GM21515 (cell line): ENCODE results near the gene ALK.

Source experiments
- ATAC-seq: cut with Tn5 transposase; IDR thresholded peaks from one replicate; pipeline ENCODE4 v1.9.1; 2021; ENCODE audit not compliant: unreplicated experiment

ALK gene

DNA sequence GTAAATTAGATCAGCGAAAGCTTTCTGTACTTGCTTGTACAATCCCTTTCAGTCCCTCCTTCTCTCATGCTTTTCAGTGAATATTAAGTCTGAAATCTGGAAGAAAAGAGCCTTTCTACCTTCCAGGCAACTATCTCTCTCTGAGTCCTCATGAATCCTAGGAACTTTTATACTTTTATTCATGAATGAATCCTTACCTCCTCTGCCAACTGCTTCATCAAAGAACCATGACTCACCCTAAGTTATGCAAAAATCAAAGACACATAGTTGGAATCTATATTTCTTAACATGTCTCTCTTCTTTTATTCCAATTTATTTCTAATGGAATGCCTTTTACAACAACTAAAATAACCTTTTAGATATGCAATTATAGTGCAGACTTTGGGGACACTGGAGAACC lies 412.0 kb downstream of the ALK start:
- ATAC-seq, result no peak

DNA sequence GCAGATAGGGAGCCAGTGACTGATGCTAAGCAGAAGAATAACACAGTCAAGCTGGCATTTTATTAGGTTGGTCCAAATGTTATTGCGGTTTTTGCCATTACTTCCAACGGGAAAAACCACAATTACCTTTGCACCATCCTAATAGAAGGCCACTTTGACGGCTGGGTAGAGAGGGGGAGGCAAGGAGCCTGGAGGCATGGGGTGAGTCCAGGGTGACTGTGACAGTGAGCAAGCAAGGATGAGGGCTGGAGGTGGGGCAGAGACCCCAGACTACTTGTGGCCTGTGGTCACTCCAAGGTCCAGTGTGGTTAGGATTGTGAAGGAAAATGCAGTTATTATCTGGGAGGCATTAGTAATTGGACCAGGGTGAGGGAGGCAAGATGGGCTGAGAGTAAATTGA lies 416.6 kb downstream of the ALK start:
- no peak for ATAC-seq

DNA sequence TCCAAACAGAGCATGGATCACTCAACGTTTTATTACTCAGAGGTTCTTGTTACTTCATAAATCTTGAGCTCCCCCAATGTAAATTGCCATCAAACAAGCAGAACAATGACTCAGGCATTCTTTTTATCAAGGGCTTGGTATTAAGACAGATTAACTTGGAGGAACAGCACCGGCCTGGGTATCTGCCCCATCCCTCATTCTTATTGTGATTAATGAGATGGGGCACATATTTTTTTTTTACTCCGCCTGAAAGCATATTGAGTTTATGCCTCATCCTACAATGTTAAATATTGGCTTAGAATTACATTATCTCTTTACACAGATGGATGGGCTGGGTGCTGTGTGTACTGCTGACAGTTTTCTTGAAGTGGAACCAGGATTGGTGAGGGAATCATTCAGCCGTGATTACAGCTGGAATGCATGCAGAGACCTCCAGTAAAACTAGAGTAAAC lies 418.9 kb downstream of the ALK start:
- no peak for ATAC-seq

DNA sequence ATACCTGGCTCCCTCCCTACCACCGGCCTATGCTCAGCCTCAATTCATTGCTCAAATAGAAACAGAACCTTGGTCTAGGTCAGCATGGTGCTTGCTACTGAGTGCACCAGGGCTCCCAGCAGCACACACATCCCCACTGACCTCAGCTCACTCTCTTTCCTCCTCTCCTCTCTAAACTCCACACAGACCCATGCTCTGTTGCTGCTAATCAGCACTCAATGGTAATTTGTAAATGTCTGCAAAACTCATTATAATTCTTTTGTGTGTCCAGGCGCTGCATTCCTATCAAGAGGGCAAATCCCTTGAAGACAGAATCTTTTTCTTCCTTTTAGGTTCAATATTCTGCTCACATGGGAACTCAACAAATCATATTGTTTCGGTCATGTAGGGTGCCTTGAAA lies 424.0 kb downstream of the ALK start:
- ATAC-seq, result no peak

DNA sequence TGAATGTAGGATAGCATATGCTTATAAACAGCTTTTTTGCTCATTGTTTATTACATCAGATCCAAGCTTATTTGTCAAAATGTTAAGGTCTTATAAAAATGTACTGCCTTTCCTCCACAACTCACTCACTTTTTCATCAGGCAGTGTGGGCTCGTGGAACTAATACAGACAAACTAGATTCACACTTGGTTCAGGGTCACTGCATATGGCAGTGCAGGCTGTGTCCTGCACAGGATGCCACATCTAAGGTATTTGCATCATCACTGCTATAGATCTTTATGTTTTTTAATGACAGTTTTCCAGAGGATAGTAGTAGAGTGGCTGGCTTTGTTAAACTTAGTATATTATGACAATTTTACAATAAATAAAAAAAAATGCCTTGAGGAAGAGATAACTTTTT lies 425.2 kb downstream of the ALK start:
- ATAC-seq, result no peak

DNA sequence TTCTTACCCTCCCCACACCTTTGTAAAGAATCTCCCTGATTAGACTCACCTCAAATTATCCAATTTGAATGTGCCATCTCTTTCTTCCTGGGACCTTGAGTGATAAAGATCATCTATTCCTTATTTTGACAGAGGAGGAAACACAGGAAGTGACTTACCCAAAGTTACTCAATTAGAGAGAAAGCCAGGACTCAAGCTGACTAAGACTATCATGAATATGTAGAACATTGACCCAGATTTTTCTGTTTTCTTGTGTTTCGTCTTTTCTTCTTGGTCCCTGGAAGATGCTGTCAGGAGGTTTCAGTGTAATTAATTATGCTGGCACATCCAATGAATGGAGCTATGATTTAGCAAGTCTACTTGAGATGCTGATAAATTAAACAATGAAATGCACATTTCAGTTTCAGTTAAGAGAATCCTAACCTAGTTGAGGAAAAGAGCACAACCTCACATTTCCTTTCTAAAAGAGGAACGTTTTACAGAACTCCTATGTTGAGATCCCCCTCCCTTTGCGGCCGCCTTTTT lies 425.8 kb downstream of the ALK start:
- ATAC-seq, result no peak

DNA sequence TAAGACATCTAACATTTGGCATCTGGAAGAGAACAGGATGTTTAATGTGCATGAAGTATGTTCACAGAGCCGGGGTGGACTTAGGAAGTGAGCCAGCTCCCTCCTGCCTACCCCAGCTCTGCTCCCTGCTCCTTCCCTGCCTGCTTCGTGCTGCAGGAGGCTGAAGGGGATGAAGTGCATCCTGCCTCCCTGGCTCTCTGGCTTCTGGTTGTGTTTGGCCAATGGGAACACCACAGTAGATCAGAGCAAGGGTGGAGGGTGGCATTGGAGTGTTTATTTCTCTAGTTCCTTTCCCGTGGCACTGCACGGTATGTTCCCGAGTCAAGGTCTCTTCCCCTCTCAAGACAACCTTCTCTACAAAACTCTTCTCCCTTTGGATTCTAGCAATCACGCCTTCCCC lies 426.3 kb downstream of the ALK start:
- ATAC-seq, result no peak

DNA sequence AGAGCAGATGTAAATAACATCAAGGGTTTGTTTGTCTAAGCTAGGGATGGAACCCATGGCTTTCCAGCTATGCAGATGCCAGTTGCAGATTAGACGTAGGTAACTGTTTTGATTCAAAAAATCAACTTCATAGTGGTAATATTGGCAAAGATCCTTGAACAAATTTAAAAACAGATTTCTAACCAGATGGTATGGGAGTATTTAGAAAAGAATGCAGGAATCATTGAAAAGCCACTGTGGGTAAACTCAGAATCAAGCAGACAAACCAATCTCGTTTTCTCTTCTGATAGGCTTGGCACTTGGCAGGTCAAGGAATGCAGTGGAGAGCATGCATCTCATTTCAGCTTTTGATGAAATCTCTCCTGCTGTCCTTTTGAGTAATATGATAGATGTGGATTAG lies 428.7 kb downstream of the ALK start:
- ATAC-seq, result no peak

DNA sequence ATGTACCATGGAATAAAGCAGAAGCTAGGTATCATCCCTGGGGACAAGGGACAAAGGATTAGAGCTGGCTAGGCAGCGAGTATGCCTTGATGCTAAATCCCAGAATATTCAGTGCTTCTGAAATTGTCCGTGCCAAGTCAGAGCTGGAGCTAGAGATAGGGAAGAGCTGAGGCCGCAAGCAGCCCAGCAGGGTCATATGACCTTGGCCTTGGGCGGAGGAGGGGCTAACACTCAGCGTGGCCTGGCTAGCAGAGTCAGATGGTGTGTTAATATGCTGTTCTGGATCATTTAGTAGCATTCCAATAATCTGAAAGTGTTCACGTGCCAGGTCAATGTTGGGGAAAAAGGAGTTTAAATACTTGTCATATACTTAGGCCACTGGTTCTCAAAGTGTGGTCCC lies 431.3 kb downstream of the ALK start:
- no peak for ATAC-seq

DNA sequence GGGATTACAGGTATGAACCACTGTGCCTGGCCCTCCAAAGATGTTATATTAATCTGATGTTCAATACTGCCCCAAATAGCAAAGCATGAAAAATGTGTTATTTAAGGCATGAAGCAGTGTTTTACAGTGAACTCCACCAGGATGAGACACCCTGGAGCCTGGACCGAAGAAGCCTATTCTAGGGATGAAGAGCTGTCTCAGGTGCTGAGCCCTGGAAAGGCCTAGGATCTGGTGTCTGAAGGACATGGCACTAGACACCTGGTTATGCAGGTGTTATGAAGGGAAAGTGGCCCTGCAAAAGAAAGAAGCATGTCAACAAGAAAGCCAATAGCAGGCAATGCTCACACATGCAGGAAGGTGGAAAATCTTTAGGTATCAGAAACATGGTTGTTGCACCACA lies 431.8 kb downstream of the ALK start:
- ATAC-seq, result no peak

DNA sequence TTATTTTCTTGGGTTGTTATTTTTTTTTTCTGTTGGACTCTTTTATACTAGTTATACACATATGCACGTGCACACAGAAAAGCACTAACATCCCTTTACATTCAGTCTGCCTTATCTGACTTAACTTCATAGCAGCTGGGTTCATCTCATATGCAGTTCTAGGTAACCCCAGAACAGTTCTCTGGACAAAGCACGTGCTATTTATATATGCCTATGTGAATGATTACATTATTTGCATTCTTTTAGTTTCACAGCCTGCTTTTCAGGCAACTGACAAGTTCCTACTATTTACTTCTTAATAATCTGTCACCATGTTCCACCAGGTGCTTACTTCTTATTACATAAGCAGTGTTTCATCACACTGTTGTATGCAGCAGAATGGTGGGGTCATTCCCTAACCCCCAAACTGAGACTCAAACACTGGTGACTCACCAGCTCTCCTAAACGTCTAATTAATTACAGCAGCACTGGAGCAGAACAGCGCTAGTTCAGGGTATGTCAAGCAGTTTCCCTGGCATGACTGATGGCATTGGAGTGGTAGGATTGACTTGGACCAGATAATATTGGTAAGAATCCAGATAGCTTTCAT lies 433.3 kb downstream of the ALK start:
- ATAC-seq, result no peak

DNA sequence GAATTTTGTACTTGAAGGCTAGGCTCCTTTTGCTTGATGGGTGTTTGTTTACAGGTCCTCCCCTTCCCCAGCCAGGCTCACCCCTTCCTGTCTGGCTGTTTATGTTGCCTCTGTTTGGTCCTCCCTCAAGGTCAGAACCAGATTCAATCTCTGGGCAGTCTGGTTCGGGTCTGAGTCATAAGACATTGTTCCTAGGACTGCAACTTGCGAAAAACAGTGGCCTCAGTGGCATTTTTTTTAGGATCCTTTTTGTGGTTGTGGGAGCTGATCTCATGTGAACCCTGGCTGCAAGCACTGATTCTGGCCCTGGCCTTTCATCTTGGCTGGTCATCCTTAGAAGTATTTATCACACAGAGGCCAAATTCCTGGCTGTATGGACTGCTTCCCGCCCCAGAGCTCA lies 435.8 kb downstream of the ALK start:
- ATAC-seq, result no peak

DNA sequence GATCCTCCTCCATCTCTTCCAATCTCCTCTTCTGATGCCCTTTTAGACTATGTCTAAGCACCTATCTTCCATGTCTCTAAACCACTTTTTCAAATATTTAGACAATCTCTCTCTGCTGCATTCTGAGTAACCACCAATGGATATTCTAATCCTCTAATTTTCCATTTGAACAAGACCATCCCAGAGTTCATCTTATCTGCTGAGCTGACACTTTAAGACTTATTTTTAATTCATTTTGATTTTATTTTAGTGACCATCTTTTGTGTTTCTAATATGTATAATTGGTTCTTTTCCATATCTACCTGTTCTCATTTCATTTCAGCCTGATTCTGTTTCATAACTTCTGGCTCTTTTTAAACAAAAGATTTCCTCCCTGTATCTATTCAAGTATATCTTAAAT lies 436.3 kb downstream of the ALK start:
- no peak for ATAC-seq

DNA sequence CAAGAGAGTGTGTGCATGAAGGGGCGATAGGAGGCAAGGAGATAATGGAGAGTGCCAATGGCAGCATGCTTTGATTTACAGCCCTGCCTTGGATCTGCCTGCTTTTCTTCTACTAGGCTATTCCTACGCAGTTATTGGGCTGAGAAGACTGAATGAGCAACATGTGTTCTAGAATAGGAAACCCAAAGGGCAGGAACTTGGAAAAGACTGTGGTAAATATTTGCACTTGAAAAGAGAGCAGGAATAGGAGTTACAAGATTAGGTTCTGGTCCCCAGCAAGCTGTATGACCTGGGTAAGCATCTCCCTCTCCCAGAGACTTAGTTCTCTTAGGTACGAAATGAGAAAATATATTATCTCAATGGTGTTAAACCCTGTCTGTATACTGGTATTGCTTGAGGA lies 438.5 kb downstream of the ALK start:
- no peak for ATAC-seq

DNA sequence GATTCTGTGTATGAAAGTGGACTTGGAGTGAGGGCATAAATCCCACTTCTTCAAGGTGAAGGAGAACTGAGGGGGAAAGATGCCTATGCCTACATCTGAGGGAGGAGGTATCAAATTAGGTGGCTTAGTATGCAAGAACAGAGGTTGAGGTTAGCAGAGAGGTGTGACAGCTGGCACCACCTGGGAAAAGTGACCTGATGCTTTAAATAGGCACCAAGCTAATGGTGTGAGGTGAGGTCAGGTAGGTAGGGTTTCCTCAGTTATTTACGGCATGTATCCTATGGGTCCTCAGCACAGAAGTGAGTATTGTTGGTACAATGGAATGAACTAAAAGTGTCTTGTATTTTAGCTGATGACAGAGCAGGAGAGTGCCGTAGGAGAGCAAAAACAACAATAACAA lies 439.0 kb downstream of the ALK start:
- no peak for ATAC-seq

DNA sequence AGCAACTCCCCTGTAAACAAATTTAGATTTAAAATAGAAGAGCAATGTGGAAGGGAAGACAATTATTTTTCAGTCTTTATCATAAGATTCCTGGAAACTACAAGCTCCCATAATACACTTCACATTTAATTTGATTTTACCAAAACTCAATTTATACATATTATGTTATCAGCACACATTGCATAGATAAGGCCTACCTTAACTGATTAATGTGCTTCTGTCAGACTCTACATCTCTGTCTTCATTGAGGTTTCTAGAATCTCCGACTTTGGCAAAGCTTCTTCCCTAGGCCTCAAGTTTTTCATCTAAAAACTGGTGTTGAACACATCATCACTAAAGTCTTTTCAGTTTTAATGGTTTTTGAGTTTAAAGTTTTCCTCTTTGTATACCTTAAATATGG lies 440.1 kb downstream of the ALK start:
- no peak for ATAC-seq

DNA sequence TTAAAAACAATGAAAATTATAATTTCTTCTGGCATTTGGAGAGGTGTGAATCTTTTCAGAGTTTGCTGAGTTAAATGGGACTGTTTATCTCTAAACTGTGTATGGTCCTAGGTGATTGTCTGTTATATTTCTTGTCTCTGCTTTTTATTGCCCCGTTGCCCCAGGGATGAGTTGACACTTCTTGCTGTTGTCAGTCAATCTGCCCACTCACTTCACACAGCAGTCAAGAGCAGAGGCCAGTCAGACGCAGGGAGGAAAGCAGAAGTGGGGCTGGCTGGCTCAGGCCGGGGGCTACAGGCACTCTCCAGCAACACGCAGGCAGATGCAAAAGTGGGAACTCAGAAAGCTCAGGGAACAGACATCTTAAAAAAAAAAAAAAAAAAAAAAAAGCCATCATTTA lies 441.0 kb downstream of the ALK start:
- ATAC-seq, result no peak

DNA sequence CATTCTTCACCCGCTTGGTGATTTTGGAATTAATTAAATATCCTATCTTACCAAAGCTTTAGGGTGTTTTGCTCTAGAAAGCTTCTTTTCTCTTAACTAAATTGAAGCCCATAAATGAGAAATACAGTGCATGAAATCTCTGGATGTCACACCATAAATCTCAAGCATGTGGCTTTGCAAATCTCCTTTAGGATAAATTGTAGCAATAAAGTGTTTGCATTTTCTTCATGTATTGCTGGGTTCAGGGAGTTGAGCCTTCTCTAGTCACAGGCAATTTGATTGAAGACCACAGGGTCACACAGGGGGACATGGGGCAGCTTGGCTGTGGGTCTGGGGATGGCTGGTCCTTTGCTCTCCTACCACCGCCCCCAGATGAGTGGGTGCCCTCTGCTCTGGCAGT lies 442.0 kb downstream of the ALK start:
- ATAC-seq, result no peak

DNA sequence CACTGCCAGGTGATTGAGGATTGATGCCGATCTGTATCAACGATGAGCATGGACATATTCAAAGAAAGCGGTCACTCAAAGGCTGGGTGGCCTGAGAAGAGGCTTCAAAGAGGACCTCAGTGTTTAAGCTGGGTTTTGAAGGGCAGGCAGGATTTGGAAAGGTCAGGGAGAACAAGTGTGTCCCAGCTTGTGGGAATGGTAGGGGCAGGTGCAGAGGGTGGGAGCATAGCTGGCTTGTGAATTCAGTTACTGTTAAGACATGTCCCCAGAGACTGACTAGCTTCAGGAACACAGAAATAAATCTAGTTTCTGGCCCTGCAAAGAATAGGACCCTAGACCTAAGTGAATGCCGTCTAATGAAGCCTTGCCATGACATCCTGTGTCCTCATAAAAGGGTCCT lies 442.7 kb downstream of the ALK start:
- ATAC-seq, result no peak

DNA sequence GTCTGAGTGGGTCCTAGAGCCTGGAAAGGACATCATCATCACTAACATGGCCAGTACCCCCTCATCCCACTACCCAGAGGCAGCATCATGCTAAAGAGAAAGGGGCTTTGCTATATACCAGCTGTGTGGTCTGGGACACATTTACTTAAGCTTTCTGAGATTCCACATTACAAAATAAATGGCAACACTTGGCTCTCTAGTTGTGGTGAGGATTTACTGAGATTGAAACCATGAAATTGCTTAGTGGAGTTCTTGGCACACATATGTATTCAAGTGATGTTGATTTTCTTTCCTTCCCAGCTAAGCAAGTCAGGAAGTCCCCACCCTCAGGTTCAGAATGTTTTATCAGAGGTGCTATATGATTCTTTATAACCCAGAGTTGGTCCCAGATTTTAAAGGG lies 444.2 kb downstream of the ALK start:
- ATAC-seq, result no peak

DNA sequence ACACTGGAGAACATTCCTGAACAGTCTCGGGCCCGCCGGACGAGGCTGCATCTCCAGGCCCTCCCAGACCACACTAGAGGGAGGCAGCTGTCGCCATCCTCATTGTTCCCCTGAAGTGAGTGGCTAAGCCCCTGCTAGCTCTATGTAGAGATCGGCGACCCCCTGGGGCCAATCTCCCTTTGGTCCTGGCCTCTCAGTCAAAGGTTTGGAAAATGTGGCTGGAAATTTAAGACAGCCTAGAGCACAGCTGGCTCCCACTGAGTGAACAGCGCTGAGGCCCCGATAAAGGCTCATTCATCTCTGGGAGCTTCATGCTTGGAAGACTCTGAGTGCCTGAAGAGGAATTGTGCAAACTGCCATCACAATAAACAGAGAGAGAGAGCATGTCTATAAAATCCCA lies 445.9 kb downstream of the ALK start:
- no peak for ATAC-seq

DNA sequence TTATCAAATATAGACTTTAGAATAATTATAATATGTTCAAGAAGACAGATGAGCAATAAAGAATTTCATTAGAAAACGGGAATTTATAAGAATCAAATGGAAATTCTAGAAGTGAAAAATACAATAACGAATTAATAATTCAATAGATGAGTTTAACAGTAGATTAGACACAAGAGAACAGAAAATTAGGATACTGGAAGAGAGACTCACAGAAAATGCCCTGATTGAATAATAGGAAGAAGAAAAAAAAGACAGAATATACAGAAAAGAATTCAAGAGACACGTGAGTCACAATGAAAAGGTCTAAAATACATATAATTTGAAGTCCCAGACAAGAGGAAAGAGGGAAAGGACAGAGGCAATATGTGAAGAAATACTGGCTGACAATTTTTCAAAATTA lies 451.4 kb downstream of the ALK start:
- ATAC-seq, result no peak

DNA sequence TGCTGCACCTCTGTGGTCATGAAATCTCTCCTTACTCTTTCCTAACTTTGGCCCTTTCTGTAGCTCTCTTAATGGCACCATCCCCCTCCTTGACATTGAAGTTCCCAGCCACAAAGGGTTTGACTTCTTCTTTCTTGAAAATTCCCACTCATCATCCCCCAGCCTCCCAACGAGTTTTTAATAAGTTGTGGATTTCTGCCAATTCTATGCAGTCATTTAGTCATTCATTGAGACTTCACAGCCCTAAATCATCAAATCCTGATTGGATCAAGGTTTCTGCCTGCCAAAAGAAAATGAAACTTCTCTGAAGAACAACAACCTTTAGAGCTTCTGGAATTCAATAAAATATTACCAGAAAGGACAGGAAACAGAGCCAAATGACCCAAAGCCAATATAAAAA lies 451.9 kb downstream of the ALK start:
- ATAC-seq, result no peak
